ENCODE data around the gene IMMP2L. TPM values are rescaled to one million over a fixed set of nuclear protein-coding genes. Genes with fewer than 3 reads are reported as not detected.

The IMMP2L gene
- total and polyA plus RNA-seq, 2 of the 13 experiments (the other 11 are each of a cell fraction or from before 2014, with no cell fraction given), result 7.8 to 16.9 TPM

DNA sequence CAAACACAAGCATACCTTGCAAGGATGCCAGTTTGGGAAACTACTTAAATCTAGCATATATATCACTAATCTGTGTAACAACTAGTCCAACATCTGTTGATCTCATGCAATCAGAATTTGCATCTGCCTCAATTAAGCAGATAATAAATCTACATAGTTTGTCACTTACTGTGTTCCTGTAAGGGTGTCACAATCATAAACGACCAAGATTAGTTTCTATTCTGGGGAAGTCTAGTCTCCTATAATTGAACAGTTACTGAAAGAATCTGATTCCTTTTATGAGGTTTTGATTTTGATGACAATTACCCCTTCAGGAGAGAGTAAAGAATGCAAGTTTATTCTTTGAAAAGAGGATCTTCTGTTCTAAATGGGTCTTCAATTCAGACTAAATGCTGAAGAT lies 556.8 kb downstream of the IMMP2L start (continued):
- no peak for TF ChIP-seq KDM5B (CRISPR knock-in tag; IDR thresholded peaks at IDR 0.05; ENCODE audit: borderline replicate concordance)
- TF ChIP-seq DMAP1 (CRISPR knock-in tag; IDR thresholded peaks at IDR 0.05), result no peak
- no peak for TF ChIP-seq ONECUT2 (CRISPR knock-in tag; IDR thresholded peaks at IDR 0.05)

DNA sequence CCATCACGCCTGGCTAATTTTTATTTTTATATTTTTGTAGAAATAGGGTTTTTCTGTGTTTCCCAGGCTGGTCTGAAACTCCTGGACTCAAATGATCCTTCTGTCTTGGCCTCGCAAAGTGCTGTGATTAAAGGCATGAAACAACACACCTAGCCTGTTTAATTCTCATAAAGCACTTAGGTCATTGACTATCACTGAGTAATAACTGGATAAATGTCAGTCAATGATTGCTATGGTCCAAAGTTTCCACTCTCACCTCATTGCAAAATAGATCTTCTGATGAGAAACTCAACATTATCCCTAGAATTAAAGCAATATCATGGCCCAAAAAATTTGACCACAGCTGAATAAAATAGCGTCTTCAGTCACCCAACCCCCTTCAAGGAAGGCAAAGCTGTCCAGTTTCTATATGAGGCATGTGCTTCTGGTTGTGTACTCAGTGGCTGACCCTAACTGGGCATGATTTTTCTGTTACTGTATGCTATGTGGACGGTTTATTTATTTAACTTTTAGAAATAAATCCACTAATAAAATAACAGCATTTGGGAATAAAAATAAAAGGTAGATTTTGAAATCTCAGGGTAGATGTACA lies 557.9 kb downstream of the IMMP2L start:
- POLR2A ChIA-PET, result no interaction called here
- Histone ChIP-seq H3K4me2 (ENCODE audit: low read depth, low read length) (no peak overlapping the region), H3K36me3 (replicated peaks in 1 of 2; ENCODE audit: control insufficient read depth in 1 of 2, insufficient read depth in 2 of 2, low read length in 2 of 2) (no peaks in the 10 kb centered on the region), H2AFZ (ENCODE audit: low read length) (no peak overlapping the region), H3K79me2 (ENCODE audit: insufficient read depth, low read length) (no peaks in the 10 kb centered on the region), H3K9me3 (ENCODE audit: low read length) (no peaks in the 10 kb centered on the region), H3K27ac (ENCODE audit: extremely low read length, insufficient read depth, low read length) (no peak overlapping the region), H4K20me1 (ENCODE audit: insufficient read depth, low read length) (no peaks in the 10 kb centered on the region), H3K4me1 (ENCODE audit: insufficient read depth, low read length) (no peaks in the 10 kb centered on the region), H3K27me3 (ENCODE audit: control insufficient read depth in 1 of 2, insufficient read depth in 2 of 2, low read length in 2 of 2) (no peaks in the 10 kb centered on the region), H3K4me3 (replicated peaks in 1 of 3; ENCODE audit: insufficient read depth in 1 of 3, low read depth in 2 of 3, low read length in 3 of 3) (no peak overlapping the region), H3K9ac (ENCODE audit: insufficient read depth, low read depth, low read length) (no peak overlapping the region)
- TF ChIP-seq, protein P1, sequence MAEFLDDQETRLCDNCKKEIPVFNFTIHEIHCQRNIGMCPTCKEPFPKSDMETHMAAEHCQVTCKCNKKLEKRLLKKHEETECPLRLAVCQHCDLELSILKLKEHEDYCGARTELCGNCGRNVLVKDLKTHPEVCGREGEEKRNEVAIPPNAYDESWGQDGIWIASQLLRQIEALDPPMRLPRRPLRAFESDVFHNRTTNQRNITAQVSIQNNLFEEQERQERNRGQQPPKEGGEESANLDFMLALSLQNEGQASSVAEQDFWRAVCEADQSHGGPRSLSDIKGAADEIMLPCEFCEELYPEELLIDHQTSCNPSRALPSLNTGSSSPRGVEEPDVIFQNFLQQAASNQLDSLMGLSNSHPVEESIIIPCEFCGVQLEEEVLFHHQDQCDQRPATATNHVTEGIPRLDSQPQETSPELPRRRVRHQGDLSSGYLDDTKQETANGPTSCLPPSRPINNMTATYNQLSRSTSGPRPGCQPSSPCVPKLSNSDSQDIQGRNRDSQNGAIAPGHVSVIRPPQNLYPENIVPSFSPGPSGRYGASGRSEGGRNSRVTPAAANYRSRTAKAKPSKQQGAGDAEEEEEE (CRISPR knock-in tag; IDR thresholded peaks at IDR 0.05; ENCODE audit: borderline replicate concordance), result no peak
- no peak for TF ChIP-seq PITX1 (CRISPR knock-in tag; IDR thresholded peaks at IDR 0.05)
- no peak for TF ChIP-seq KLF12 (CRISPR knock-in tag; IDR thresholded peaks at IDR 0.05; ENCODE audit: borderline replicate concordance)
- TF ChIP-seq, protein P2, sequence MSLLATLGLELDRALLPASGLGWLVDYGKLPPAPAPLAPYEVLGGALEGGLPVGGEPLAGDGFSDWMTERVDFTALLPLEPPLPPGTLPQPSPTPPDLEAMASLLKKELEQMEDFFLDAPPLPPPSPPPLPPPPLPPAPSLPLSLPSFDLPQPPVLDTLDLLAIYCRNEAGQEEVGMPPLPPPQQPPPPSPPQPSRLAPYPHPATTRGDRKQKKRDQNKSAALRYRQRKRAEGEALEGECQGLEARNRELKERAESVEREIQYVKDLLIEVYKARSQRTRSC (CRISPR knock-in tag; IDR thresholded peaks at IDR 0.05; ENCODE audit: low read depth), result no peak
- no peak for TF ChIP-seq ZNF260 (CRISPR knock-in tag; IDR thresholded peaks at IDR 0.05; ENCODE audit: borderline replicate concordance, low read depth)
- in situ Hi-C loops (cut with HindIII; ENCODE audit: extremely low pct_ligation_motif_present, low pct_unique_long_range_greater_than_20kb) (no loop called here), intact Hi-C loops (cut with micrococcal nuclease; ENCODE audit: unreplicated experiment) (no loop called here)
- 41% methylated on average over 4 of the region's 4 CpGs for WGBS (ENCODE audit: low lambda C conversion rate)
- no peak for ATAC-seq
- no TSS peak for BruUV-seq (replicated peaks)
- FAIRE-seq, result no peak
- CTCF ChIA-PET (ENCODE audit: low intra/inter-chr PET ratio, low total read pairs), result no interaction called here
- DNase-seq (ENCODE audit: low spot score), result no peak

All from HepG2 (cell line).